NCI-H1417 treated with DMSO at 0.1 percent for 48 hours (cell line): Measurements from ENCODE around the gene AKR7A2.
A peak's percentile ranks its signal among the peaks of the same experiment; 100 is the strongest.

Experiments
- DNase-seq: peaks from one replicate; lab custom pipeline; 2025; lab: John Stamatoyannopoulos, UW

The AKR7A2 gene

DNA sequence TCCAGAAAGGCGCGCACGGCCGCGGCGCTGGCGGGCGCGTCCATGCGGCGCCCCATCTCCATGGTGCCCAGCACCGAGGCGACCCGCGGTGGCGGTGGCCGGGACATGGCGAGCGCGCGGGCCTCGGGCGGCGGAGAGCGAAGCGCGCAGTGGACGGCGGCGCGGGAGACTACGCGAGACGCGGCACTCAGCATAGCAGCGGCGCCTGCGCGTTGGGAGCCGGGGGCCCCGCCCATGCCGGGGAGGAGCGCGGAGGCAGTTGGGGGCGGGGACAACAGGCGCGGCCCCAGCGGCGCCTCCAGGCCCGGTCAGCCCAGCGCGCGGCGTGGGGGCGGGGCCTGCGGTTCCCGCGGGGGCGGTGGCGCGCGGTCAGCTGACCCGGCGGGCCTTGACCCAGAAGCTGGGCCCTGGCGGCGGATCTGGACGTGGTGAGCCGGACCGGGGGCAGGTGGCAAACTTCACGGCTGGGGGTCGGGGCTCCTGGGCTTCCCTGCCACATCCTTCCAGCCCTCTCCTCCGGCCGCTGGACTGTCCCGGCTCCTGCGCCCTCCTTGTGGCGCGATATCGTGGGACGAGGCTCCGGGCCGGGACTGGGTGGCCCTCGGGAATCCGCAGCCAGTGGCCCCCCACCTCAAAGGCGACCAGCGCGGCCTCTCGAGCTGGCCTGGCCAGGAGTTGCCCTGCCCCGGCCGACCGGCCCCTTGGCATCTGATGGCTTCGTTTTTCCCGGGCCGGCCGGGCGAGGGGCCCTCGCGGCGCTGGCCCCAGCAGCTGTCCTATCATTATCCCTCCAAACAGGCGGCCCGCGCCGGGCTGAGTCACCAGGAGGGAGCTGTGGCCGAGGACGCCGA, at the start of gene AKR7A2, which contains the start of gene SLC66A1:
Gene AKR7A2, minus strand, starts transcription at position 214 of the 851 bp plus-strand sequence. Its CDS starts 20 bp downstream, at position 194.
Gene SLC66A1, plus strand, starts transcription at position 396 of the 851 bp plus-strand sequence. CDS start 5,352 bp downstream, outside the sequence.
- peak; percentile 49 for DNase-seq

DNA sequence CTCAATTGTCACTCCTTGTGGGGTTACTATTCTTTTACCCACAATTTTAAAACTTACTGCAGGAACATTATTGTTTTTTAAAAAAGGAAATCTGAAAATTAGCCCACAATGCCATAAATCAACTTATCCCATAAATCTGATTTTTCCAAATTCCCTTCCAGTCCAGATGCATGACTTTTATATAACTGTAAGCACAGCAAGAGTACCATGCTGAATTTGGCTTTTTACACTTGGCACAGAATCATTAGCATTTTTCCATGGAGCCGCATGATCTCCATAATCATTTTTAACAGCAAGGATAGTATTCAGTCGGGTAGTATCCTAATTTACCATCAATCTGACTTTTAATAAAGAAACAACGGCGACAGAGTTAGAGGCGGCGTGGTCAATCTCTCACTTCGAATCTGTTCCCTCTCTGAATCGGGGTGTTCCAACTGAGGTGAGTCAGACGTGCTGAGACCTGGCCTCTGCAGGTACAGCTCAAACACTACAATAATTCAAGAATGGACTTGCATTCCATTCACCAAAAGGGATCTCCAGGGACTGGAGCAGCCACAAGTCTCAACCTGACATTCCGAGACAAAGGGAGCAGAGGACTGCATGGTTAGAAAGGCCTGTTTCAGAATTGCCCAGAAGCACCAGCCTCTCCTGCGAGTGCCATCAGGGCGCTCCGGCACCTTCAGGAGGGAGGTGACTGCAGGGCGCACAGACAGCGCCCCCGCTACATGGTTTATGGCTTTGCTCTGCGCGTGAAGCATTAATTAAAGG, 49.1 kb upstream of the AKR7A2 start:
- DNase-seq, result no peak

DNA sequence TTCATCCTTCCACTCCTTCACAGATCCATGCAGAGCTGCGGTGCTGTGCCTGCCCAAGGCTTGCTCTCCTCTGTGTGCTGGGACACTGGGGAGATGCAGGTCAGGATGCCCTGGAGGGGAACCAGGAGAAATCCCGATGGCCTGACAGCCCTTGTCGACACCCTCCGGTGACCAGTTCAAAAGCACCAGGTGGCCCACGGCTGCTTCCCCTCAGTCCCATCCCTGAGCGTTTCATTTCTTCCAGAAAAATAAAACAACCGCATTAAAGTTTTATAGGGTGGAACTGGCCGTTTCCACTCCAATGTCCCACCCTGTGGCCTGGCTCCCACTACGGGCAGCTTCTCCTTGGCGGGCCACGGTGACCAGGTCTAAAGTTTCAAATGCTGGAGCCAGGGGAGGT, 48.5 kb upstream of the AKR7A2 start:
- no peak for DNase-seq

DNA sequence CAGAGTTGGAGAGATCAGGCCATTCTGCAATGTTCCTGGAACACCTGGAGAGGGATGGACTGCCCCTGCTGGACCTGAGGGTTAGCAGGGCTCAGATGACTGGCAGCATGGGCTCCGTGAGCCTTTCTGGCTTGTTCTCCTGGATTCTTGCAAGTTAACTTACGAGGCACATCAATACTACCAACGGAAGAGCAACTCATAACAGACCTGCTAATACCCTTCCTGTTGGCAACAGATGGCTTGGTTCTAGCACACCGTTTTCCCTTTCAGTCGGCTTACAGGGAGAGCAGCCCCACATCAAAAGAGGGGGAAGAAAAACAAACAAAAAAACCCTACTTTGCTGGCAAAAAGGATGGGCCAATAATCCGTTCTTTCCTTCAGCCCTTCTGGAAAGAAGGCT, 48.1 kb upstream of the AKR7A2 start:
- no peak for DNase-seq

DNA sequence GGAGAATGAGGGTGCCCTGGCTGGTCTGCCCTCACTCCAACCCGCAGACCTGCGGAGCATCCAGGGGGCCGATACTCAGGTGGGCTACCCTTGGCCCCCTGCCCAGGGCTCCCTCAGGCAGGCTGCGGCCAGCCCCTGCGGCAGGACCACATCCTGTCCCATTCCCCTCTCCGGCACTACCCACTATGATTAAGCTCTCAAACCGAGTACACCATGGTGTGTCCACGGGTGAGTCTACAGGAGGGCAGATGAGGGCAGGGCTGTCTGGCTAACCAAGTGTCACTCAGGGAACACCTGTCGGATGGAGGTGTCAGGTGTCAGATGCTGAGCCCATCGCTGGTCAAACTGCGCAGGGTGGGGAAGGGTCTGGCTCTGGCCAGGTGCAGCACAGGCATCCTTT, 47.4 kb upstream of the AKR7A2 start:
- DNase-seq, result no peak

DNA sequence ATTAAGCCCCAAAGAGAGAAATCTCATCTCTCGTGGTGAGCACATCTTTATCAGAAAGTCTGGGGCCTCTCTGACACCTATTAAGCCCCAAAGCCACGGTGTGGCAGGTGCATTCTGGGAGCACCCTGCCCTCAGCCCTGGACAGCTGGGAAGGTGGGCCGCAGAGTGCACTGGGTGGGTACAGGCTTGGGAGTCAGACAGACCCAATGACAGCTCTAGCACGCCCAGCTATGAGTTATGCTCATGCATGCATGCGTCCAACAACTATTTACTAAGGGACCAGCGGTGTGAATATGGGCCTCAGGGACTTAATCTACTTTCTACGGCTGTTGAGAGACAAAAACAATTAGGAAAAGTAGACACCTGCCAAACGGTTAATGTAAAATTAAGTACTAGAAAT, 46.8 kb upstream of the AKR7A2 start:
- no peak for DNase-seq

DNA sequence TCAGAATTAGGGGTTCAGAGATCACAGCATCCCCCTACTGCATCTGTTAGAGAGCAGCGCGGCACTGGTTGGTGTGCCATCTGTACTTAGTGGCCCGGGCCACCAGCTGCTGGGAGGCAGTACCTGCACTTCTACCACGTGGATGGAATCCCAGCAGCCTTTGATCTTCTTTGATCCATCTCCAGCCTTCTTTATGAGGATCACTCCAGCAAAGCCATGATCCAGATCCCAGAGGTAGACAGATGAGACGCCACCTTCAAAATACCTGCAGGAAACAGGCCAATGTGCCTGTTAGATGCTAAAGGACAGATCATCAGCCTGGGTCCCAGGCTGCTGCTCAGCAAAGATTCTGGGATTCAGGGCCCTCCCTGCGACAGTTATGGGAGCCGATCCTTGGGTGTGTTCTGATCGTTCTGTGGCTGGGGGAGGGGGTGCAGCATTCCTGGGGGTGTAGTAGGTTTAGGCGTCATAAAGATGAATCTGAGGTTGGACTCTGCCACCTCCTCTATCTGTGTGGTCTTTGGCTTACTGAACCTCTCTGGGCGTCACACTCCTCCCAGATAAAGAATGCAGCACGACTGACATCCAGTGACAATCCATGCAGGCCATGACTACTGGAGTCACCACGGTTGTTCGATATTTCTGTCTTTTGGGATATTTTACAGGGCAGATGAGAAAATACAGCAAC, 45.5 kb upstream of the AKR7A2 start:
- no peak for DNase-seq

DNA sequence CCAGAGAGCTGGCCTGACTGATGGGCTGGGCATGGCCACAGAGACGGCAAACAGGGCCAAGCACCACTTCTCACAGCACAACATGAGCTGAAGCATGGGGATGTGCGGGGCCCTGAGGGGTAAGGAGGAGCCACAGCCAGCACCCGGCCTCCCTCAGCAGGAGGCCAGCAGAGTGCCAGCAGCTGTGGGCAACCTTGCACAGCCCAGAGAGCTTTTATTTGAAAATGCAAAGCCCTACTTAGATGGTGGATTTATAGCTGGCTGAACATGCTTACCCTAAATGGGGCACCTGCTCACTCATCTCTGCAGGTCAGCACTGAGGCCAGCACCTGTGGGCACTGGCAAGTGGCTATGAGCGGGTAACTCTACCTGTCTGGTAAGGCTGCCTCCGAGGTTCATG, 44.3 kb upstream of the AKR7A2 start:
- DNase-seq, result peak; percentile 66

DNA sequence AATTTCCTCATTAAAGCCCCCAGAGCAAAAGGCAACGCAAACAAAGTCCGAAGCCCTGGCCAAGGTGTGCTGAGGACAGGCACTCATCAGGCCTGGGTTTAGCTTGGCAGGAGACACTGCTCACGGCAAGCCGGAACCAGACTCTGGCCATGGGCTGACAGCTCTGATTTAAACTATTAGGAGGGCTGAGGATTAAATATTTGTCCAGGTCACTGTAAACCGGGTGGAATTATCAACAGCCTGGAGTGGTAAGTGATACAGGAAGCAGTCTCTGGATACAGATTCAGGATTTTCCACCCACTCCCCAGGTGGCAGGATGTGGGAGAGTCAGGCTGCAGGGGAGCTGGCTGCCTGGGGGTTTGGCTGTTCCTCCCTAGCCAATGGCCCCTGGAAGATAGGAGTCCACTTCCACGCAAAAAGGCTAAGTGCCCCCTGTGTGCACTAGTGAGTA, 42.6 kb upstream of the AKR7A2 start:
- no peak for DNase-seq

DNA sequence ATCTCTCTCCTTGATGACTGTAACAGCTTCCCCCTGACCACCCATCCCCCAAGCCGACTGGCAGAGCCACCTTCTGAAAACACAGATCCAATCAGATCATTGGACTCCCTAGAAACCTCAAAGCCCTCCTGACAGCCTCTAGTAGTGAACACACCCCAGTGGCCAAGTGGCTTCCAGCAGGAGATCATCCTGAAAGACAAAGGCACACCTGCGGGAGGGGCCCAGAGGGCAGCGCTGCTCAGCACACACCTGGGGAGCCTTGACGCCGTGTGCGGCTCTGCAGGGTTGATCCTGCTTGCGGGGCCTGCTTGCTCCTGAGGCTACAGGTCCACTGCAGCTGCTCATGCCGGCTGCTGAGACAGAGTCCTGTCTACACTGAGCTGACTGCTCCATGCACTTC, 41.7 kb upstream of the AKR7A2 start:
- peak; percentile 76 for DNase-seq

DNA sequence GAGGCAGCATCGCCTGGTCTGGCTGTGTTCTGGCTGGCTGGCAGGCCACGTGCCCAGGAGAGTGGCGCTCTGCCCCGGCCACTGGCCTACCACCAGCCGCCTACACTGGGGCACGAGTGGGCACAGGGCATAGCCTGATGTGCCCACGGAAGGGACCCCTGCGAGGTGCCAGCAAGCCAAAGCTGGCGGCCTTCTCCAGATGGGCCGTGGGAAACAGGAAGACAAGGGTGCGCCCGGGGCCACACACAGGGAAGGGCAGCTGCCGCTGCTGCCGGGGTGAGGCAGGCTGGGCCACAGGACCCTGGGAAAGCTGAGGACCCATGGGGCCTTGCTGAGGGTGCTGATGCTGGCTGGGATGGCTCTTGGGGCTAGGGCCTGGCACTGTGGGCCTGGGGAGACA, 40.9 kb upstream of the AKR7A2 start:
- DNase-seq, result no peak

DNA sequence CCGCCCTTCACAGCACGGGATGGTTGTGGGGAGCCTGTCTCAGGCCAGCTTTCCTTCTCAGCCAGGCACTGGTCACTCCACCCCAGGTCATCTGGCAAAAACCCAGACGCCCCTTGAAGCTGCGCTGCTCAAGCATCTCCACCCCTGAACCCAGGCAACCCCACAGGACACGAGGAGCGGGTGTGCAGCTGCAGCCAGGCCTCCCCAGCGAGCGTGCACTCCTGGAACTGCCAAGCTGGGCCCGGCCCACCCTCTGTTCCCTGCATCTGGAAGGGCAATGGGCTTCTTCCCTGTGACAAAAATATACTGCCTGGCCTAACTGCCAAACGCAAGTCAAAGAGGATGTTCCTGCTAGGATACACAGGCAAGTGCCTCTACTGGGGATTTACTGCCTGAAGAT, 39.9 kb upstream of the AKR7A2 start:
- DNase-seq, result no peak

DNA sequence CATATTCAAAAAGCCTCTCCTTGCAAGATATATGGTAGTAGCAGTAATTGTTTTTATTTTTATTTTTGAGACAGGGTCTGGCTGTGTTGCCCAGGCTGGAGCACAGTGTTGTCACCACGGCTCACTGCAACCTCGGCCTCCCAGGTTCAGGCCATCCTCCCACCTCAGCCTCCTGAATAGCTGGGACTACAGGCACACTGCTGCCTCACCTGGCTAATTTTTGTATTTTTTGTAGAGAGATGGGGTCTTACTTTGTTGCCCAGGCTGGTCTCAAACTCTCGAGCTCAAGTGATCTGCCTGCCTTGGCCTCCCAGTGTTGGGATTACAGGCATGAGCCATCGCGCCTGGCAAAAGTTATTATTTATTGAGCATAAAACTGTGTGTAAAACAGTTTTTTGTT, 38.6 kb upstream of the AKR7A2 start:
- DNase-seq, result no peak

DNA sequence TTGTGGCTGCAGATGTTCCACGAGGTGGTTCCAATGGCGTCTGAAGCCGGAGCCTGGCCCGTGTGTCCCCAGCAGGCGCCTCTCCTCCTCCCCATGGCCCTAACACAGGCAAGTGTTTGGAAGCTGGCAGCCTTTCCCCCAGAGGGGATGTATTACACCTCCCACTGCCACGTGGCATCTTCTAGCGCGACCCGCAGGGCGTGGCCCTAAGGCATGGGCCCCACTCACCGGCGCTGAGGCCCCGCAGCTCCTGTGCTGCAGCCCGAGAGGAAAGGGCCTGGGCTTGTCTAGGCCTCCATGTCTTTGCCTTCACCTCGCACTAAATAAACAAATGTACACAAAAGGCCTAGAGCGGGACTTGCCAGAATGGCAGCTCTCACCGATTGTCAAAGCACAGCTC, 38.1 kb upstream of the AKR7A2 start:
- DNase-seq, result no peak

DNA sequence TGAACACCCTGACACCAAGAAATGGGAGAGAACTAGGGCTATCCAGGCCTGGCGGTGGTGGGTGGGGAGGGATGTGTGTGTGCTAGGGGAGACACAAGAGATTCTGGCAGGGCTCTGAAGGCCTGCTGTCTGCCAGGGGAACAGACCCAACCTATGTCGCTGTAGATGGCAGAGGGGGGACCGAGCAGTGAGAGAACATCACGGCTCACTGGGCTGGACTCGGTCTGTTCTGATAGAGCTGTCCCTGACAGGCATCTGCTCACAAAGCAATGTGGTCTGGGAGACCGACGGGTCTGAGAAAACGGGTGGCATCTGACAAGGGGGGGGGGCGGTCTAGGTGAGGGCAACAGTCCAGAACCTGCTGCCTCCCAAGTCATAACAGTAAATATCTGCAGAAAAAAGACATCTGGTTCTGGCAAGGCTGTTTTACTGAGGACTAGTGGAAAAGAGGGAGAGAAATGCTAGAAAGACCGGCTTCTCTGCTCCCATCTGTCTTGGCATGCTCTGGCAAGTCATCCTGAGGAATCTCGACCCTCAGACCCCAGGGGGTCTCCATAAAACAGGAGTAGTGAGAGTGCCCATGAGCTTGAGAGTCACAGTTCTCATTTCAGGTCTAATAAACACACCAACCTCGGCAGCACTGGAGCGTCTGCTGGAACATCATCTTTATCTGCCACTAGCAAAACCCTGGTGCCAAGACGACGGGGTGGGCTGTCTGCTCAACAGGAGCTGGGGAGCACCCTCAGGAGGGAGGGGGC, 36.7 kb upstream of the AKR7A2 start:
- no peak for DNase-seq

DNA sequence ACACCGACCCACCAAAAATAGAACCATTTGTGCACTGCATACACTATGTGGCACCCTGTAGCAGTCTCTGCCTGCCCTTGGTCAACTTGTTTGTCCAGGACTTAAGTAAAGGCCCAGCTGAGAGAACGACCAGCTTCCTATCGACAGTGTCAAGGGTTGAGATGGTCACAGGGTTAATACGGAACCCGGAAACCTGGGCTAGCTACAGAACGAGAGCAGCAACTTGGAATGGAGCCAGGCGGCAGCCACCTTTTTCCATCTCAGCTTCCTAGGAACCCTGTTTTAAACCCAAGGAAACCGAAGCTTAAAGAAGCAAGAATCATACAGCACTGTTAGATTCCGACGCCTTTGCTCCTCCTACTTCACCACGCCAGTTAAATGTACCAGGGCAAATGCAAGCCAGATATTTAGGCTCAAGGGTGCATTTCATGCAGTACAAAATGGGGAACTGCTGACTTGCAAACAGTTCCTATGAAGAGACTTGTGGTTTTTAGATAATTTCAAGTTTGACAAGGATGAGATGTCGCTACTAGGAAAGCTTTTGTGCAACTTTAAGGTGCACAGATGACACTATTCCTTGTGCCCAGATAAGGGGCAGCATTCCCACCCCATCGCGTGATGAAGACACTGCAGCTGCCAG, 35.7 kb upstream of the AKR7A2 start:
- DNase-seq, result no peak

DNA sequence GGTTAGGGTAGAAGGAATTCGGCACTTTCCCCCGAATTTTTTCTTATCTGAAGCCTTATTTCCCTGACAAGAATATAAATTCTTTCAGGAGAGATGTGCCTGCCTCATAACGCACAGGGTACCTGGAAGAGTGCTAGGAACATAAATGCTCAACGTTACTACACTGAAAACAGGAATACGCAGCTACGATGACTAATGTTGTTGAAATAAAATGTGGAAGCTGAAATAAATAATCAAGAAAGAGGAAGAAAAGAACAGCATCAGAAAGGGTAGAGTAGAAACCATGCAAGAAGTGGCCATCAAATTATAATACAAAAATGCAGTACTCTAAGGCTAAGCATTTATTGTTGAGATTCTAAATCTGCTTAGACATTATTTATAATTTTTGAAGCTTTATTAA, 34.1 kb upstream of the AKR7A2 start:
- DNase-seq, result no peak

DNA sequence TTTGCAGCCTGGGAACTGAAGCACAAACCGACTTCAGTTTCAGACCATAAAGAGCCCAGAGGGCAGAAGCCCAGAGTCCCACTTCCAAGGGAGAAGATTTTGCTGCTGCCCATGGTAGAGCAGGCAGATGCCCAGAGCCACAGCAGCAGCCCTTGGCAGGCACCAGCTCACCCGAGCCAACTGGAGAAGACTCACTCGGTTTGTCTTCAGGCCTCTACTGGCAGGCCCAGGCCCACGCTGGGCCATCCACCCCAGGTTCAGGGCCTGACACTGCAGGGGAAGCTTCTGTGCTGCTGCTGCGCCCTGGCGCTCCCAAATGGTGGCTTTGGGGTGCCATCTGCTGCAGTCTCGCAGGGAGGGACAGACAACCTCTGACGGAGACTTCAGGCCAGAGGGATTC, 33.4 kb upstream of the AKR7A2 start:
- DNase-seq, result no peak

DNA sequence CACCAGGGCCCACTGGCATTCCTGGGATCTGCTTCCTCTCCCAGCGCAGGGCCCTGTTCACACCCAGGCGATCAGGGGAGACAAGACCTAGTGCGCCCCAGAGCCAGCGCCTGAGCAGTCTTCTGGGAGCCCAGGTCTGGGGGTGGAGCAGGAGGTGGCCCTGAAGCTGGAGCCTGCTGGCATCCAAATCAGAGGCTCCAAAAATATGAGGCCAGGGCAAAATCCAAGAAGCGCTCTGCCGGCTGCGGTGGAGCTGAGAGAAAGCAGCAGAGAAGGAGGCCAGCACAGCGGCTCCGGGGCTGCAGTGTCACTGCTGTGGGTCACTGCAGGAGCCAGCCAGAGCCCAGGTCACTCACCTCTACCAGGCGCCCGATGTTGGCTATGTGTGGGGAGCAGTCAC, 32.9 kb upstream of the AKR7A2 start:
- DNase-seq, result no peak

DNA sequence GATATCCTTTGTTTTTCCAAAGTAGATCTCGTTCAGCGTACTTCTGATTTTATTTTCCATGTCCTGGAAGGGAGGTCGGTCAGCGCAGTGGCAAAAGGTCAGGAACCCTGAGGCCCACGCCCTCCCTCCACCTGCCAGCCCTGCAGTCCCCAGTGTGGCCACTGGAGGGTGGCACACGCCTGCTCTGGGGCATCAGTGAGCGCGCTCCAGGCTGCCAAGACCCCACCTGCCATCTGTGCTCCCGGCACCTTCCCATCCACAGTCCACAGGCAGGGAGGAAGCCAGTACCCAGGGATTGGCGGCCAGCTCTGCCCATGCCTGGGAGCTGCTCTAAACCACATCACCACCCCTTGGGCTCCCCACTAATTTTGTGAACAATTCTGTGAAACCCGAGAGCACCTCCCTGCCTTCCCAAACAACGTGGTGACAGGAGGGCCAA, 32.4 kb upstream of the AKR7A2 start:
- no peak for DNase-seq
